GM06990 (cell line): Measurements from ENCODE around the gene NFIA.

Experiments
- DNase-seq: peaks from one replicate; pipeline ENCODE4 v3.0.0-alpha.2; 2011; ENCODE audit not compliant: insufficient read length; ENCODE audit errors: extremely low read depth
- H3K27me3 ChIP-seq: replicated peaks from 2 replicates; pipeline ENCODE4 v1.6.0; 2011; ENCODE audit warnings: low read length; ENCODE audit not compliant: control insufficient read depth, insufficient read depth
- H3K36me3 ChIP-seq: 2 replicates; pipeline ENCODE4 v1.5.1; 2011; ENCODE audit warnings: low read length; ENCODE audit not compliant: control insufficient read depth, insufficient read depth
- H3K4me3 ChIP-seq: replicated peaks from 2 replicates; pipeline ENCODE4 v1.5.1; 2011; ENCODE audit warnings: low read depth, mild to moderate bottlenecking, control low read depth, low read length
- TF ChIP-seq, protein P1 (sequence below): IDR thresholded peaks from 2 replicates; pipeline ENCODE4 v1.5.1; 2011; ENCODE audit warnings: low read length, control low read depth, mild to moderate bottlenecking, inconsistent platforms; ENCODE audit not compliant: insufficient read depth, poor library complexity, severe bottlenecking

NFIA gene

DNA sequence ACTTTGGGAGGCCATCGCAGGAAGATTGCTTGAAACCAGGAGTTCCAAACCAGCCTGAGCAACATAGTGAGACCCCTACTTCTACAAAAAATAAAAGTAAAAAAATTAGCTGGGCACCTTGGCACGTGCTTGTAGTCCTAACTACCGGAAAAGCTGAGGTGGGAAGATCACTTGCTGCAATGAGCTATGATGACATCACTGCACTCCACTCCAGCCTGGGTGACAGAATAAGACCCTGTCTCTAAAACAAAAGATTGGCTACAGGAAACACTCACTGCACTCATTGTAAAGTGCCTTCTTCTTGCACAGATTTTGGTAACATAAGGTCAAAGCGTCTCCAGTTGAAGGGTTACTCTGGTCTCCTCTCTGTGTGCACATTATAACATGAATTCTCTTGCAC, 336.8 kb downstream of the NFIA start:
- DNase-seq, result no peak
- TF ChIP-seq, protein P1, sequence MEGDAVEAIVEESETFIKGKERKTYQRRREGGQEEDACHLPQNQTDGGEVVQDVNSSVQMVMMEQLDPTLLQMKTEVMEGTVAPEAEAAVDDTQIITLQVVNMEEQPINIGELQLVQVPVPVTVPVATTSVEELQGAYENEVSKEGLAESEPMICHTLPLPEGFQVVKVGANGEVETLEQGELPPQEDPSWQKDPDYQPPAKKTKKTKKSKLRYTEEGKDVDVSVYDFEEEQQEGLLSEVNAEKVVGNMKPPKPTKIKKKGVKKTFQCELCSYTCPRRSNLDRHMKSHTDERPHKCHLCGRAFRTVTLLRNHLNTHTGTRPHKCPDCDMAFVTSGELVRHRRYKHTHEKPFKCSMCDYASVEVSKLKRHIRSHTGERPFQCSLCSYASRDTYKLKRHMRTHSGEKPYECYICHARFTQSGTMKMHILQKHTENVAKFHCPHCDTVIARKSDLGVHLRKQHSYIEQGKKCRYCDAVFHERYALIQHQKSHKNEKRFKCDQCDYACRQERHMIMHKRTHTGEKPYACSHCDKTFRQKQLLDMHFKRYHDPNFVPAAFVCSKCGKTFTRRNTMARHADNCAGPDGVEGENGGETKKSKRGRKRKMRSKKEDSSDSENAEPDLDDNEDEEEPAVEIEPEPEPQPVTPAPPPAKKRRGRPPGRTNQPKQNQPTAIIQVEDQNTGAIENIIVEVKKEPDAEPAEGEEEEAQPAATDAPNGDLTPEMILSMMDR, result no peak
- H3K36me3 ChIP-seq, result no peaks in the 10 kb centered on the region
- H3K27me3 ChIP-seq, result no peaks in the 10 kb centered on the region
- no peak overlapping the region for H3K4me3 ChIP-seq

DNA sequence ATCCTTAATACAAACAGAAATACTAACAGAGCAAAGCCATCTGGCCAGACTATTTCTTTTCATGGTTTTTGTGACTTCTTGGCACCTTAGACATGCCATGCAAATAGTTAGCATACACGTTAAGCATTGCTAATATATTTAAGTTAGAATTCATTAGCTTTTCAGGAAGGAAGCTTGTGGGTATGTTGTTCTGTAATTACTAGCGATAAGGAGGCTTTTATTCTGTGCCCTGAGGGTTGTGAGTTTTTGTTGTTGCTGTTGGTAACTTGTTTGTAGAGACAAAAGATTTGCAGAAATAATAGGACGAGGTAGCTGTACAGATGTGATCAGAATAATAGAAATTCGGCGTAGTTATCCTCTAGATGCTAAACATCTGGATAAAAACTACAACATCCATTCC, 337.3 kb downstream of the NFIA start:
- DNase-seq, result no peak
- Histone ChIP-seq H3K27me3 (no peaks in the 10 kb centered on the region), H3K36me3 (no peaks in the 10 kb centered on the region), H3K4me3 (no peak overlapping the region)
- TF ChIP-seq, protein P1, result no peak

DNA sequence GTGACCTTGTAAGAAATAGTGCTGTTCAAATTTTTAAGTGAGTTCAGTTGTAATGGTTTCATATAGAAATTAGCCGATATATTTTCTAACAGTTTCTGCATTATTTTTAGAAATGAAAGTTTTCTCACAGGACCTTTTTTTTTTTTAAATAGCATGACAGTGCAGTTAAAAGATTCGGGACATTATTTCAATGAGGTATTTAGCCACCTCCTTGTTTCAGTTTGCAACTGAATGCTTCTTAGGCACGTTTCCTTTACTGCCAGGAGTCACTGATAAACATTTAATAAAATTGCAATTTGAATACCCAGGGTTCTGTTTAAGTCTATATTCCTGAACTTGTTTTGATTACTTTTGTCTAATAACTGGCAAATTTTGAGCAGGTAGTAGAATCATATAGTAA, 337.9 kb downstream of the NFIA start:
- Histone ChIP-seq H3K36me3 (no peaks in the 10 kb centered on the region), H3K27me3 (no peaks in the 10 kb centered on the region), H3K4me3 (no peak overlapping the region)
- DNase-seq, result no peak
- TF ChIP-seq, protein P1, result no peak

DNA sequence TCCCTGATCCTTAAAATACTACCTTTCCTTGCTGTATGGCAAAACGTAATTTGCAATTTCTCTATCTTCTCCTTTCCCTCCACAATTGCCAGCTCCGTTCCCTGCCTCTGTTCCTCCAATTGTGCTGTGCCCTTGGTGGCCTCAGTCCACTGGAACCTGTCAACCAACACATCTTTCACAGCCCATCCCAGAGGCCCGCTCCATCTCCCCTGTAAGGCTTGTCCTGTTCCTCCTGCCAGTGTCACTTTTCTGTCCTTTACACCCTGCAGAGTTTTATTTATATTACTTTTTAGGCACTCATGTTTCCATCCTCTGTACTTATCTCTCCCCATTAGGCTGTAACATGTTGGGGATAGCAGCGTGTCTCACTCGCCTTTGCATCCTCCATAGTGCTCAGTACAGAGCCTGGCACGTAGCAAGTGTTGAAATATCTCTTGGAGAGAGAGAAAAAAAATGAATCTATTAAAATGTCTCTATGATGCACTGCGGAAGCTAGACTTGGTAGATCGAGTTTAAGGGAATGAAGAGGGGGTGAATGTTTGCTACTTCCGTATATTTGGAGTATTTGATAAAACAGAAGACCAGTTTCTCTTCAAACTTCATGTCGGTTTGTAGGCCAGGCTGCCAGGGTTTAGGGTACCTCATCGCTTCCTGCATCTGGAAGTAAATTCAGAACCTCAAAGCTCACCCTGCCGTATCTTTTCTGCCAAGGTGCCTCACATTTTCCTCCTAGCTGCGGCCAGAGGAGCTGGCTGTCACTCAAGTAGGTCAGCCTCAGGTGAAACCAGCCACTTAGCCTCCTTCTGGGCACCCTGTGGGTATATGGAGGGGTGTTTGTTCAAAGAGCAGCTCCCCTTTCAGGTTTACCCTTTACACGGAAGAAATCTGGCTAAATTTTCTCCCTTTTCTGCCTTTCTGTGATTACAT, 338.8 kb downstream of the NFIA start:
- no peaks in the 10 kb centered on the region for H3K36me3 ChIP-seq
- H3K27me3 ChIP-seq, result no peaks in the 10 kb centered on the region
- TF ChIP-seq, protein P1, result no peak
- no peak for DNase-seq
- H3K4me3 ChIP-seq, result no peak overlapping the region

DNA sequence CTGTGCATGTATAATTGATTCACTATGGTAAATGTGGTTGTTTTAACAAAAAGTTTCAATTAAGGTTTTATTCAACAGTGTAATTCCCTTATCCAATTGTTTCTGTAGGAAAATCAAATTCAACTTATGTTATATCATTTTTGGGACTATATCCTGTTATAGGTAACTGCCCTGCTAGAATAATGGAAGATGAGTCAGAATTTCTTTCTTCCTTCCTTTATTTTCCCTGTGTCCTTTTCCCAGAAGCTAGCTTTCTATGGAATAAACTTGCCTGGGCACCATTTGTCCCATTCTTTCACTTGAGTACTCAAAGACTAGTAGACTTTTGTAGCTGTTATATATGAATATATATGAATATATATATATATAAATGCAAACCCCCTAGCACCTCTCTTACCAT, 341.3 kb downstream of the NFIA start:
- H3K27me3 ChIP-seq, result no peaks in the 10 kb centered on the region
- no peaks in the 10 kb centered on the region for H3K36me3 ChIP-seq
- no peak overlapping the region for H3K4me3 ChIP-seq
- DNase-seq, result no peak
- TF ChIP-seq, protein P1, result no peak

DNA sequence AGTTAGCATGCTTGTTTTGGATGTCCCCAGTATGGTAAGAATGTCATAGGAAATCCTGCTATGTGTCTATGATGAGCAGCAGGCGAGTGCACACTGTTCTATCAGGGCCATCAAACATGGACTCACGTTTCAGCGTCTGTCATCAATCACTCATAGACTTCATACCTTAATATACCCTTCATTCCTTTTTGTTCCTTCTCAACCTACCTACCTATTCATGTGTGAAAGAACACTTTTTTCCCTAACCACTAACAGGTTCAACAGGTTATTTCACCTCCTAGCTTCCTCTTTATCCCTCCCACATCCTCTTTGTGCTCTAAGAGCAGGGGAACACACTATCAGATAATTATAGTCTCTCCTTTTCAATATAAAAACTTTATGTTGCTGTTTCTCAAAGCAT, 342.0 kb downstream of the NFIA start:
- Histone ChIP-seq H3K4me3 (no peak overlapping the region), H3K36me3 (no peaks in the 10 kb centered on the region), H3K27me3 (no peaks in the 10 kb centered on the region)
- DNase-seq, result no peak
- TF ChIP-seq, protein P1, result no peak
